NT2/D1 (cell line): ENCODE data around the gene CSTB.

Source experiments
- SUZ12 ChIP-seq: IDR thresholded peaks from 2 replicates; pipeline ENCODE4 v1.6.1; 2011; ENCODE audit not compliant: insufficient read length, insufficient read depth; ENCODE audit errors: extremely low read depth
- YY1 ChIP-seq: IDR thresholded peaks from 2 replicates; pipeline ENCODE4 v1.6.1; 2011; ENCODE audit not compliant: insufficient read length, insufficient read depth
- ZNF274 ChIP-seq: IDR thresholded peaks from 2 replicates; pipeline ENCODE4 v1.6.1; 2011; ENCODE audit warnings: mild to moderate bottlenecking, low read depth, low read length

DNA sequence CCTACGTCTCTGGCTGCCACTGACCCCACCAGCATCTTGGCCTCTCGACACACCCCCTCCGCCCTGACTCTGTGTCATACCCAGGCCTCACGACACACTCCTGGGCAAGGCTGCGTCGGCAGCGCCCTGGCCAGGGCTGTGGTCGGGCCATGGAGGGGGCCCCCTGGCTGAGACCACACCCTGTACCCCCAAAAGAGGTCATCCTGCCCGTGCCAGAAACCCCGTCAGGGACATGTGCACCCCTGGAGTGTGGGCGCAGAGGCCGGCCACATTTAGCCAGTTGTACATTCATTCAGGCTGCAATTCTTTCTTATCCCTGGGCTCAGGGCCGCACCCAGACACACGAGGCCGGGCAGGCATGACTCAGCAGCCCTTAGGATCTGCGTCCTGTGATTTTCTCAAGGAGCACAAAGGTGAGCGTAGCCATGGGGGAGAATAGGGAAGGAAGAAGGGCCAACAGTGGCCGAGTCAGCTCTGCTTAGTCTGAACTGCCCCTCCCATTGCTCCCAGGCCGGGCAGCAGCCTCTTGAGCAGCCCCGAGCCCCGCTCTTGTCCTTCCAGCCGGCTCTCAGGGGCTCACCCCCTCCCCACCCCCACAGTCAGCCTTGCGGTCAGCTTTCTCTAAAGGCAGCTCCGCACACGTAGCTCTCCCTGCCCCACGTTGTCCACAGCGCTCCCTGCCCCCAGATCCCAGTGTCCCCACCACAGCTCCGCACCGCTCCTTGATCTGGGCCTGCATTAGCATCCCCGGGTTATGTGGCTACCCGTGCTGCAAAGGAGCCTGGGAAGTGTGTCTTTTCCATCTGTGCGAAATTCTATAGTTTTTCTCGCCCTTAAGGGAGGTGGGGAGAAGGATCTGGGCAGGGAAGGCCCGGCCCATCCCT is 7.9 kb downstream of the CSTB start:
- TF ChIP-seq YY1 (no peak), ZNF274 (no peak), SUZ12 (no peak)
